DND-41 (cell line): ENCODE data around the gene ZNF285.

ENCODE experiments used
- ATAC-seq: fragments of 200-7000 bp; cut with Tn5 transposase; 3 replicates; pipeline ENCODE4 v1.9.1; 2021; ENCODE audit warnings: low read depth; ENCODE audit not compliant: insufficient read depth
- DNase-seq: peaks from one replicate; pipeline ENCODE4 v3.0.0-alpha.2; 2020
- H2AFZ ChIP-seq: 2 replicates; pipeline ENCODE4 v1.6.0; 2012; ENCODE audit warnings: low read depth, low read length
- H3K27ac ChIP-seq: 2 replicates; pipeline ENCODE4 v1.5.1; 2012; ENCODE audit warnings: low read length, inconsistent platforms
- H3K27me3 ChIP-seq: fragments of 200-600 bp; sonication (generic); 2 replicates; pipeline ENCODE4 v1.6.0; 2012; ENCODE audit warnings: low read length, mild to moderate bottlenecking, inconsistent platforms; ENCODE audit not compliant: insufficient read depth, poor library complexity
- H3K36me3 ChIP-seq: 2 replicates; pipeline ENCODE4 v1.5.1; 2012; ENCODE audit warnings: low read length, inconsistent platforms; ENCODE audit not compliant: insufficient read depth
- H3K4me1 ChIP-seq: 2 replicates; pipeline ENCODE4 v1.5.1; 2012; ENCODE audit warnings: mild to moderate bottlenecking, low read length; ENCODE audit not compliant: insufficient read depth
- H3K4me2 ChIP-seq: 2 replicates; pipeline ENCODE4 v1.6.0; 2012; ENCODE audit warnings: mild to moderate bottlenecking, moderate library complexity, low read length, inconsistent platforms; ENCODE audit not compliant: insufficient read depth
- H3K4me3 ChIP-seq, 2 experiments: fragments of 200-600 bp in 1 of 2; shearing (Covaris generic) in 1 of 2; 2 replicates each; pipeline ENCODE4 v1.5.1; 2012 to 2016; ENCODE audit warnings: inconsistent platforms in 2 of 2, low read length in 2 of 2, mild to moderate bottlenecking in 2 of 2, low read depth in 1 of 2, moderate library complexity in 1 of 2
- H3K79me2 ChIP-seq: 2 replicates; pipeline ENCODE4 v1.6.0; 2012; ENCODE audit warnings: low read length, inconsistent platforms; ENCODE audit not compliant: insufficient read depth
- H3K9ac ChIP-seq: 2 replicates; pipeline ENCODE4 v1.6.0; 2012; ENCODE audit warnings: low read depth, mild to moderate bottlenecking, inconsistent platforms, low read length, moderate library complexity
- H3K9me3 ChIP-seq: 2 replicates; pipeline ENCODE4 v1.5.1; 2012; ENCODE audit warnings: low read length, moderate library complexity, mild to moderate bottlenecking, inconsistent platforms; ENCODE audit not compliant: insufficient read depth, severe bottlenecking
- H4K20me1 ChIP-seq: 2 replicates; pipeline ENCODE4 v1.6.0; 2012; ENCODE audit warnings: low read length; ENCODE audit not compliant: insufficient read depth
- CTCF ChIP-seq: IDR thresholded peaks from 2 replicates; pipeline ENCODE4 v1.5.1; 2012; ENCODE audit warnings: borderline replicate concordance, low read length, moderate library complexity, mild to moderate bottlenecking; ENCODE audit not compliant: poor library complexity, severe bottlenecking; ENCODE audit errors: extremely low read depth
- EZH2 ChIP-seq: IDR thresholded peaks from 3 replicates; pipeline ENCODE4 v1.6.1; 2012; ENCODE audit warnings: borderline replicate concordance, low read depth, mild to moderate bottlenecking, moderate library complexity, low read length, inconsistent platforms; ENCODE audit not compliant: severe bottlenecking

ZNF285 gene

GRCh38 chr19:44374789-44375188, 26.6 kb downstream of the ZNF285 start:
- DNase-seq (no peak), ATAC-seq (no peak)
- no peak overlapping the region for H3K4me2 ChIP-seq
- H3K79me2 ChIP-seq: no peaks in the 10 kb centered on the region
- TF ChIP-seq EZH2 (no peak), CTCF (no peak)
- H3K27me3 ChIP-seq: no peaks in the 10 kb centered on the region
- no peaks in the 10 kb centered on the region for H3K36me3 ChIP-seq
- no peaks in the 10 kb centered on the region for H3K9me3 ChIP-seq
- H3K9ac ChIP-seq: no peak overlapping the region
- no peak overlapping the region for H2AFZ ChIP-seq
- no peak overlapping the region for H3K4me3 ChIP-seq
- no peaks in the 10 kb centered on the region for H4K20me1 ChIP-seq
- no peak overlapping the region for H3K27ac ChIP-seq
- H3K4me1 ChIP-seq: no peaks in the 10 kb centered on the region

DNA sequence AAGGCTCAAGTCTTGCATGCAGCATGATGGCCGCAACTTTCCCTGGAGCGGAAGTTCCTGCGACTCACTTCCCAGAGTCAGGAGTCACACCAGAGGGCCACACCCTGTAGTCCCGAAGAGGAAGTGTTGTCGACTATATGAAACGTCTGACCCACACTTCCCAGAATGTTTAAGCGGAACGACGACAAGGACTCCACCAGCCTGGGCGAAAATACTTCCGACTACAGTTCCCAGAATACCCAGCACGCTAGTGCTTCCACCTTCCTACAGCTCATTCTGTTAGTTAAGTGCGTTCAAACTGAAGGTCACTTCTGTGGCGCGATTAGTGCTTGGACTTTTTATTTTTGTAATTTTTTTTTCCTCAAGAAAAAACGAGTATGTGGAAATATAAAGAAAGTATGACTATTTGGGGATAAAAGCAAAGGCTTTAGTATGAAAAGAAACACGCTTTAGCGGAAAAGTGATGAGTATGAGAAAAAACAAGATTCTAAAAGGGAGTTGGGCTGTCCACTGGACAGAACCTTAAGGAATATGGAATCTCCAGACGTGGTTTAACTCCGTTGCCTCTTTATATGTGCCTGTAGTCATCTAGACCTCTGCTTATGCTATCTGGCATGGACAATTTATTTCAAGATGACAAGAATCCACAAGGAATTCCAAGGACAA, 29.5 kb downstream of the ZNF285 start:
- H3K4me2 ChIP-seq: no peak overlapping the region
- H3K4me1 ChIP-seq: no peaks in the 10 kb centered on the region
- no peak overlapping the region for H3K4me3 ChIP-seq
- H4K20me1 ChIP-seq: no peaks in the 10 kb centered on the region
- no peaks in the 10 kb centered on the region for H3K27me3 ChIP-seq
- no peaks in the 10 kb centered on the region for H3K9me3 ChIP-seq
- no peaks in the 10 kb centered on the region for H3K79me2 ChIP-seq
- DNase-seq: no peak
- H3K36me3 ChIP-seq: no peaks in the 10 kb centered on the region
- no peak overlapping the region for H3K27ac ChIP-seq
- H3K9ac ChIP-seq: no peak overlapping the region
- TF ChIP-seq CTCF (no peak), EZH2 (no peak)
- no peak for ATAC-seq
- no peak overlapping the region for H2AFZ ChIP-seq

GRCh38 chr19:44367024-44367423, 34.4 kb downstream of the ZNF285 start:
- Histone ChIP-seq H3K4me2 (no peak overlapping the region), H4K20me1 (no peaks in the 10 kb centered on the region), H3K79me2 (no peaks in the 10 kb centered on the region), H3K4me1 (no peaks in the 10 kb centered on the region), H3K36me3 (no peaks in the 10 kb centered on the region), H2AFZ (no peak overlapping the region), H3K9me3 (no peaks in the 10 kb centered on the region), H3K4me3 (no peak overlapping the region), H3K9ac (no peak overlapping the region), H3K27me3 (no peaks in the 10 kb centered on the region), H3K27ac (no peak overlapping the region)
- ATAC-seq (no peak), DNase-seq (no peak)
- TF ChIP-seq CTCF: no peak
- no peak for TF ChIP-seq EZH2
